ENCODE data around the gene SLA2.

GRCh38 chr20:36620917-36621316, 25.1 kb downstream of the SLA2 start:
- TF ChIP-seq TAF1 (IDR thresholded peaks at IDR 0.05; ENCODE audit: low read depth, low read length) (no peak), POLR2A (IDR thresholded peaks at IDR 0.05; ENCODE audit: low read depth, low read length) (no peak), PAX5 (IDR thresholded peaks at IDR 0.05; ENCODE audit: insufficient read depth, low read length, severe bottlenecking) (no peak), POLR2AphosphoS5 (IDR thresholded peaks at IDR 0.05; ENCODE audit: low read depth, low read length) (no peak)
